Activated gamma-delta T cell treated with anti-CD3 and anti-CD28 coated beads, Interleukin-2, amount 50 U/mL, for 16 hours (primary cell): ENCODE measurements around the gene DDIT4.
A peak's percentile ranks its signal among the peaks of the same experiment; 100 is the strongest.
"Not testable (repeated sequence)": the region's sequence is repeated elsewhere in the genome, so short reads cannot be mapped to it uniquely, and the experiment has no call there.

Experiments
- DNase-seq: peaks from one replicate; pipeline ENCODE4 v3.0.0-alpha.2; 2020; ENCODE audit warnings: low read depth

Gene DDIT4

GRCh38 chr10:72273410-72274212 lies at the start of gene DDIT4:
TSS of gene DDIT4 (plus strand) at chr10:72273924. CDS start at chr10:72274217, 293 bp downstream.
- DNase-seq = peak; percentile 92

- not testable (repeated sequence) for DNase-seq
Observed at GRCh38 chr10:72224191-72224590, 49.5 kb upstream of the DDIT4 start.

- DNase-seq = no peak
Observed at GRCh38 chr10:72226418-72227027, 47.2 kb upstream of the DDIT4 start.

DNA sequence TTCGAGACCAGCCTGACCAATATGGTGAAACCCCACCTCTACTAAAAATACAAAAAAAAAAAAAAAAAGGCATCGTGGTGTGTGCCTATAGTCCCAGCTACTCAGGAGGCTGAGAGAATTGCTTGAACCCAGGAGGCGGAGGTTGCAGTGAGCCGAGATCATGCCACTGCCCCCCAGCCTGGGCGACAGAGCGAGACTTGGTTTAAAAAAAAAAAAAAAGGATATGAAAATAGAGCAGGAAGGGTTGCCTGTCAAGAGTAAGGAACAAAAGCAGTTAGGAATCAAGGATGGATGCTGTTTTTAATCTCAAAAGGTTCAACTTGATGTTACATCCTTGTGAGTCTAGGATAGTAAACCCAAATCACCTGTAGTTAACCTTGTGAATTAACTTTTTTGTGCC lies 45.9 kb upstream of the DDIT4 start:
- no peak for DNase-seq

- DNase-seq = no peak
Observed at GRCh38 chr10:72228318-72228751, 45.4 kb upstream of the DDIT4 start.

GRCh38 chr10:72229261-72230251 lies 44.2 kb upstream of the DDIT4 start:
- DNase-seq = no peak

DNA sequence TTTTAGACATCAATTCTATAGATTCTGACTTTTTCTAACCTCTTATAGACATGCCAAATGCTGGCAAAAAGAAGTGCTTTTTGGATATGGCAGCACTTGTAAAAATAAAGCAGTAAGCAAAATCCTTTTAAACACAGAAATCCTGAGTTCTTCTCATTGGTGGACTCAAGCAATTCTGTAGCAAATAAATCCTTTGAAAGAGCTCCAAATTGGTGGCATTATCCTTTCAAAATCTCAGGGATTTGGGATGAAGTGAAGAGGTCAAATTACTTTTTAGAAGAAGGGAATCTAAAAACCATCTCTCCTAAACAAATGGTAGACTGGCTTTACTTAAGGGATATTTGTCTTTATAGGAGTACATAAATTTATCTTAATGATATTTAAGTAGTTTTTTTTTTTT lies 40.1 kb upstream of the DDIT4 start:
- DNase-seq = no peak

- DNase-seq = no peak
Observed at GRCh38 chr10:72234560-72235095, 39.1 kb upstream of the DDIT4 start.

- no peak for DNase-seq
Observed at GRCh38 chr10:72235544-72236279, 38.0 kb upstream of the DDIT4 start.

GRCh38 chr10:72238392-72239175 lies 35.1 kb upstream of the DDIT4 start:
- no peak for DNase-seq

GRCh38 chr10:72239409-72239808 lies 34.3 kb upstream of the DDIT4 start:
- DNase-seq = no peak

DNA sequence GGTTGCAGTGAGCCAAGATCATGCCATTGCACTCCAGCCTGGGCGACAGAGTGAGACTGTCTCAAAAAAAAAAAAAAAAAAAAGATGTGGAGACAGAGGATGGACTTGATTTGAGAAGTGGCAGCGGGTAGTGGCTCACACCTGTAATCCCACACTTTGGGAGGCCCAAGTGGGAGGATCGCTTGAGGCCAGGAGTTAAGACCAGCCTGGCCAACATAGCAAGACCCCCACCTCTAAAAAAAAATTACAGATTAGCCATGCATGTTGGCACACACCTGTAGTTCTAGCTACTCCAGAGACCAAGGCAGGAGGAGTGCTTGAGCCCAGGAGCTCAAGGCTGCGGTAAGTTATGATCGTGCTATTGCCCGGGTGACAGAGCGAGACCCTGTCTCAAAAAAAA lies 33.4 kb upstream of the DDIT4 start:
- DNase-seq = no peak

DNA sequence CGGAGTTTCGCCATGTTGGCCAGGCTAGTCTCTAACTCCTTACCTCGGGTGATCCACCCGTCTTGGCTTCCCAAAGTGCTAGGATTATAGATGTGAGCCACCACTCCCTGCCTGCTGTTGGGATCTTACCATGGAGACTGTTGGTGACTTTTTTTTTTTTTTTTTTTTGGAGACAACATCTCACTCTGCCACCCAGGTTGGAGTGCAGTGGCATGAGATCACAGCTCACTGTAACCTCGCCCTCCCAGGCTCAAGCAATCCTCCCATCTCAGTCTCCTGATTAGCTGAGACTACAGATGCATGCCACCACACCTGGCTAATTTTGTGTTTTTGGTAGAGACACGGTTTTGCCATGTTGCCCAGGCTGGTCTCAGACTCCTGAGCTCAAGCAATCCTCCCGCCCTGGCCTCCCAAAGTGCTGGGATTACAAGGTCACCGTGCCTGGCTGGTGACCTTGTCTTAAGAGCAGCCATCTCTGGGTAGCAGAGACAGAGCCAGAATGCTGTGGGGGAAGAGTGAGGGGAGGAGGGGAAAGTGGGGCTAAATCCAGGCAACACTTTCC lies 32.0 kb upstream of the DDIT4 start:
- DNase-seq = no peak

DNA sequence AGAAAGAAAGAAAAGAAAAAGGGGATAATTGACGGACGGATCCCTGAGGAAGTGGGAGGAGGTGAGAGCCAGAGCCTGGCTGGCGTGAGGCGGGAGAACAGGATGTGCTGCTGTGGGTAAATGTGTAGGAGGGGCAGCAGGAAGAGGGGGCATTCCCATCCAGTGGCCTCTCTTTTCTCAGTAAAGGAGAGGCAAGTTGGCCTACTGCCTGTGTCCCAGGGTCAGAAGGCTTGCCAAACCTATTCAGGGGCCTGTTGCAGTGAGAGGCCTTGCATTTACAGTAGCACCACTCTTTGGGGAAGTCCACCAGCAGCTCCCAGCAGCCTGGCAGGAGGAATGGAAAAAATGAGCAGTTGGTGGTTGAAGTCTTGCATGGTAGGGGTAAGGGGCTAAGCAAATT lies 31.0 kb upstream of the DDIT4 start:
- no peak for DNase-seq

DNA sequence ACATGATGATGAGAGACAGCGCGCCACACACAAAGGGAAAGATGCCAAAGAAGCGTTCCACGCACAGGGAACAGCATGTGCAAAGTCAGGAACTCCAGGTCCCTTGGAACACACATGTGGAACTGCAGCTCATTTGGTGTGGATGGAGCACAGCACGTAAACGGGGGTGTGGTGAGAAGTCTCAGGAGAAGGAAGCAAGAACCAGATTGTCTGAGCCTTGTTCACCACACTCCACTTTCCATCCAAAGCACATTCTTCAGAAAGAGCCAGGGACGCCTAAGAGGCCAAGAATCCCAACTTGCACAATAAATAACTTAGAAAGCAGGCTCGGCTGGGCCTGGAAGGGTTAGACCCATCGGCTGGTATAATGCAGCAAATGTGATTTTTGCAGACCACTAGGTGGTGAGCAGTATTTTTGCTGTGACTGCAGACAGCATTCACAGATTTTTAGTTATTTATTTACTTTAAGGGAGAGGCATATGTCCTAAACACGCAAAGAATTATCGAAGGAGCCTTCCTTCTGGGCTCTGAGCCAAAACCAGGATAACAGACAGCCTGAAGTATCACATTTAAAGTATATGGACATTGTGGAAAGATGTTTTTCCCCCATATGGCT lies 29.8 kb upstream of the DDIT4 start:
- DNase-seq = no peak

DNA sequence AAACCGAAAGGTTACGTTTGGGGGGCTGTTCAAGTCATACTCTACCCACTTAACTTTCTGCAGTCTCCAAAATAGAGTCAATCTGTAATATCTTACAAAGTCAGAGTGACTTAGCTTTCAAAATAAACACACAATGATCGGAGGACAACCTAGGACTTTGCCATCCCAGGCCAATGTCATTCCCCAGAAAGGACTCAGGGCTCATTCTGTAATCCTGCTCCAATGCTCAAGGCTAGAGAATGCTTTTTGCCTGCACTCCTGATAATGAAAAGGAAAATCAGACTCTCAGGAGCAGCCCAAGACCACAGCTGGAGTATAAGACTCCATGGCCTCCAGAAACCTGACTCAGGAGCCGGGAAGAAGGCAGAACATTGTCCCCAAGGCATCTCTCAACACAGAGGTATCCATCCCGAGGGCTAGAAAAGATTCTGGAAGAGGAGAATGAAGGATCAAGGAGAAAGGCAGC lies 29.1 kb upstream of the DDIT4 start:
- no peak for DNase-seq

DNA sequence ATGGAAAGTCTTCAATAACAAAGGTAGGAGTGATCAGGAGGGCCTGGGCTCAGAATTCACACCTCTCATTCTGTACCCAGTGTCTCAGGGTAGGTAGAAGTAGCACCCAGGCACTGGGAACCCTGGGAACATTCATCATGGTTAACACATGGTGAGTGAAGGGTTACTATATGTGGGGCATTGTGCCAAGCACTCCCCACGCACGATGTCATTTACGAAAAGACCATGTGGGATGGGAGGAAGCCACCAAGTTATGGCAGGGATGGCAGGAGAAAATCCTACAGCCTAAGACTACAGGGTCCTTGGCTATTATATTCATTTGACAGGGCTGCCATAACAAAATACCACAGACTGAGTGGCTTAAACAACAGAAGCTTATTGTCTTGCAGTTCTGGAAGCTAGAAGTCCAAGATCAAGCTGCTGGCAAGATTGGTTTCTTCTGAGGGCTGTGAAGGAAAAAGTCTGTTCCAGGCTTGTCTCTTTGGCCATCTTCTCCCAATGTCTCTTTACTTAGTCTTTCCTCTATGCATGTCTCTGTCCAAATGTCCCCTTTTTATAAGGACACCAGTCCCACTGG lies 27.7 kb upstream of the DDIT4 start:
- no peak for DNase-seq

DNA sequence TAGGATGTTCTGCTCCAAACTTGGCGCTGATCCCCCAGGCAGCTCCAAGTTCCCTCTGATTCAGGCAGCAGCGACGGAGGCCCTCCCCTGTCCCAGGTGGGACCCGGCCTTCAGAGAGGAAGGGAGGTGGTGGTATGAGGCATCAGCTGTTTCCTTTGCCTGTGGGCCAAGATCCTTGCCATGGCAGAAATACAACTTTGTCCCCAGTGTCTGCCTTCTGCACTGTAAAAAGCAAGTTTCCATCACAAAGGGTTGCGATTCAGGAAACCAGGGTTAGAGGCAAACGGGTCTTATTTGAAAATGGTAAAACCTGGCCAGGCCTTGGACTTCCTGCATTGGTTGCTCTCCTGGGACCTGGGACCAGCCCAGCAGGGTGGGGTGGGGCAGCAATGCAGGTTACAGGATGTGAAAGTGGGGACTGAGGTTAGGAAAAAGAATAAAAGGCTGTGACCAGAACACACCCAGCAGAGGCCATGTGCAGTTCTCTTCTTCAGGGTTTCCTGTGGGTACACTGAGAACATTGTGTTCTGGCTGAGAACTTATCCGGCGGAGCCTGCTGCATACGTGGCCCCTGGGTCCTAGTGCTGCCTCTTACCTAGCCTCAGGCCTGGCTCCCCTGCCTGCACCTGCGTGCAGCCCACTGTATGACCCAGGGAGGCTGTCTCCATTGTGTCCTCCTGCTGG lies 25.1 kb upstream of the DDIT4 start:
- DNase-seq = peak; percentile 56
